Right lobe of liver (tissue), 4 donors: ENCODE results near the gene ATAD2B.

Source experiments
- POLR2A ChIP-seq: fragments of 450-650 bp; IDR thresholded peaks from one replicate; pipeline ENCODE4 v1.6.1; 2017; ENCODE audit warnings: antibody characterized with exemption, mild to moderate bottlenecking
- TF ChIP-seq, protein P1 (sequence below), 4 donors: fragments of 200-600 bp in 3 of 4; fragments of 450-650 bp in 1 of 4; IDR thresholded peaks; one replicate each; pipeline versions ENCODE4 v1.5.1 to v1.8.0; 2016 to 2022; ENCODE audit warnings: antibody characterized with exemption in 4 of 4, mild to moderate bottlenecking in 2 of 4
- donor health status: DM: no; HTN: no; CAD: no.
- donor health status: DM: no; HTN: no; CAD: no.
- donor health status: DM: no; HTN: yes; CAD: no.

DNA sequence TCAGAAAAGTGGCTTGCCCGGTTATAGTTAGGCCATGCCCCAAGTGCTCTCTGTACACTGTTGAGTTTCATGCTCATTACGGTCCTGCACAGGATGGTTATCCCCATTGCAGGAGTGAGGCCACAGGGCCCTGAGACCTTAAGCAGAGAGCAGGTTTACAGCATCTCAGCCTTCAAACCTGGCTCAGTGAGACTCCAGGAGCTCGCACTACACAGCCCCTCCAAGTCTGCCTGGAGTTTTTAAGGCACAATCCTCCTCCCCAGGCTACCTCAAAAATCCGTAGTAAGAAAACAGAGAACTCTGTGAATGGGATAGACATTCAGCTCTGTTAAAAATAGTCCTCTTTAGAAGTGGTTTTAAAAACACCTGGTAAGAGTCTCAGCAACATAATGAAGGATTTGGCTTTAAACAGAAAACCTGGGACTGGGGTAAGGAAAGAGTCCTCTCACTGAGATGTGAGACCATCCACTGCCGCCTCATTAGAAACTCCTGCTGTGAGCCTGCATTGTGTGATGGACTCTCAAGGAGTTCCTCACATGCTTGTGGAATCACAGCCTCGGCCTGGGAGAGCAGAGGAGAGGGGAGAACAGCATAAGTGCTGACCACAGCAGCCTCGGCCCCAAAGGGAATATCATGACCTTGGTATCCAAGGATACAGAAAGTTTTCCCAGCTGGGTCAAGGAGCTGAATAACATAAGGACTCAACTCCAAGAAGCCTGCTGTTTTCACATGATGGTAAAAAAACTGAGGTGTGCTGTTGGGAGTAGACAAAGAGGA, 214.8 kb downstream of the ATAD2B start:
- TF ChIP-seq, protein P1, sequence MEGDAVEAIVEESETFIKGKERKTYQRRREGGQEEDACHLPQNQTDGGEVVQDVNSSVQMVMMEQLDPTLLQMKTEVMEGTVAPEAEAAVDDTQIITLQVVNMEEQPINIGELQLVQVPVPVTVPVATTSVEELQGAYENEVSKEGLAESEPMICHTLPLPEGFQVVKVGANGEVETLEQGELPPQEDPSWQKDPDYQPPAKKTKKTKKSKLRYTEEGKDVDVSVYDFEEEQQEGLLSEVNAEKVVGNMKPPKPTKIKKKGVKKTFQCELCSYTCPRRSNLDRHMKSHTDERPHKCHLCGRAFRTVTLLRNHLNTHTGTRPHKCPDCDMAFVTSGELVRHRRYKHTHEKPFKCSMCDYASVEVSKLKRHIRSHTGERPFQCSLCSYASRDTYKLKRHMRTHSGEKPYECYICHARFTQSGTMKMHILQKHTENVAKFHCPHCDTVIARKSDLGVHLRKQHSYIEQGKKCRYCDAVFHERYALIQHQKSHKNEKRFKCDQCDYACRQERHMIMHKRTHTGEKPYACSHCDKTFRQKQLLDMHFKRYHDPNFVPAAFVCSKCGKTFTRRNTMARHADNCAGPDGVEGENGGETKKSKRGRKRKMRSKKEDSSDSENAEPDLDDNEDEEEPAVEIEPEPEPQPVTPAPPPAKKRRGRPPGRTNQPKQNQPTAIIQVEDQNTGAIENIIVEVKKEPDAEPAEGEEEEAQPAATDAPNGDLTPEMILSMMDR (IDR thresholded peaks at IDR 0.05): no peak
- TF ChIP-seq POLR2A: no peak
